Transverse colon (tissue), 4 donors: ENCODE data around the gene PIH1D2.

Source experiments
- CTCF ChIP-seq, 5 experiments: fragments of 200-600 bp in 3 of 5; fragments of 450-650 bp in 2 of 5; sonication (generic) in 3 of 5; IDR thresholded peaks; 1 replicate in 2 of 5; 2 replicates in 3 of 5; pipeline ENCODE4 v1.5.1; 2016 to 2017; ENCODE audit warnings: antibody characterized with exemption in 5 of 5, inconsistent platforms in 3 of 5, mild to moderate bottlenecking in 2 of 5, moderate library complexity in 1 of 5
- EP300 ChIP-seq: sonication (generic); formaldehyde crosslinking; IDR thresholded peaks from one replicate; pipeline ENCODE4 v1.6.1; 2017; ENCODE audit warnings: antibody characterized with exemption, low read depth
- POLR2A ChIP-seq: fragments of 450-650 bp; IDR thresholded peaks from one replicate; pipeline ENCODE4 v1.6.1; 2016; ENCODE audit warnings: antibody characterized with exemption, mild to moderate bottlenecking, moderate library complexity
- POLR2AphosphoS5 ChIP-seq, 3 donors: sonication (generic); formaldehyde crosslinking; IDR thresholded peaks; one replicate each; pipeline ENCODE4 v1.6.1; 2016; ENCODE audit warnings: antibody characterized with exemption in 3 of 3

GRCh38 chr11:112042161-112042960 lies 31.5 kb downstream of the PIH1D2 start:
- TF ChIP-seq CTCF (IDR thresholded peaks at IDR 0.05) (no peak), POLR2AphosphoS5 (IDR thresholded peaks at IDR 0.05) (no peak), EP300 (no peak), POLR2A (no peak)
